PC-3 (cell line): Measurements from ENCODE around the gene FALEC. TPM values are rescaled to one million over a fixed set of nuclear protein-coding genes. Genes with fewer than 3 reads are reported as not detected.

Source experiments
- ATAC-seq: fragments of 200-7000 bp; cut with Tn5 transposase; 2 replicates; pipeline ENCODE4 v1.9.1; 2020; ENCODE audit warnings: mild to moderate bottlenecking, moderate library complexity
- BruUV-seq: library from RNA; stranded (reverse); fragments of 400-500 nt; replicated peaks from 2 replicates; lab custom pipeline; 2021; lab: Mats Ljungman, UMichigan
- CTCF ChIA-PET: fragments of 300-600 bp; sonication (Branson Sonifier 250); formaldehyde crosslinking; loops from one replicate; lab custom pipeline; 2022; ENCODE audit warnings: antibody characterized with exemption; lab: Charles Lee
- POLR2A ChIA-PET: fragments of 300-600 bp; sonication (Branson Sonifier 250); formaldehyde crosslinking; loops from one replicate; lab custom pipeline; 2022; ENCODE audit warnings: antibody characterized with exemption; ENCODE audit not compliant: unreplicated experiment; lab: Charles Lee
- DNase-seq: peaks from one replicate; pipeline ENCODE4 v3.0.0-alpha.2; 2015
- H2AFZ ChIP-seq: fragments of 300-600 bp; sonication (generic); 2 replicates; pipeline ENCODE4 v1.6.0; 2016; ENCODE audit warnings: antibody characterized with exemption, low read length
- H3F3A ChIP-seq: fragments of 300-600 bp; sonication (generic); one replicate; pipeline ENCODE4 v1.6.0; 2017; ENCODE audit warnings: antibody characterized with exemption, low read length, control low read depth, mild to moderate bottlenecking; ENCODE audit not compliant: unreplicated experiment
- H3K27ac ChIP-seq: fragments of 300-600 bp; sonication (generic); 2 replicates; pipeline ENCODE4 v1.5.1; 2016; ENCODE audit warnings: mild to moderate bottlenecking, low read length
- H3K27me3 ChIP-seq: fragments of 300-600 bp; sonication (generic); 2 replicates; pipeline ENCODE4 v1.6.1; 2016; ENCODE audit warnings: low read length, mixed read lengths
- H3K36me3 ChIP-seq: fragments of 300-600 bp; sonication (generic); 2 replicates; pipeline ENCODE4 v1.6.1; 2016; ENCODE audit warnings: low read depth, mixed run types, low read length, mixed read lengths
- H3K4me1 ChIP-seq: fragments of 300-600 bp; sonication (generic); 2 replicates; pipeline ENCODE4 v1.5.1; 2016; ENCODE audit warnings: low read length; ENCODE audit not compliant: insufficient read depth
- H3K4me2 ChIP-seq: fragments of 300-600 bp; sonication (generic); 2 replicates; pipeline ENCODE4 v1.6.0; 2016; ENCODE audit warnings: low read length
- H3K4me3 ChIP-seq: fragments of 300-600 bp; sonication (generic); 2 replicates; pipeline ENCODE4 v1.5.1; 2016; ENCODE audit warnings: mild to moderate bottlenecking, low read length, mixed read lengths
- H3K79me2 ChIP-seq: fragments of 300-600 bp; sonication (generic); 2 replicates; pipeline ENCODE4 v1.6.1; 2017; ENCODE audit warnings: low read length, mixed read lengths
- H3K9ac ChIP-seq: fragments of 300-600 bp; sonication (generic); 2 replicates; pipeline ENCODE4 v1.6.0; 2016; ENCODE audit warnings: mild to moderate bottlenecking, low read length
- H3K9me2 ChIP-seq: fragments of 300-600 bp; sonication (generic); replicated peaks from 2 replicates; pipeline ENCODE4 v1.6.1; 2016; ENCODE audit warnings: mixed run types, low read length, mixed read lengths
- H3K9me3 ChIP-seq: fragments of 300-600 bp; sonication (generic); 2 replicates; pipeline ENCODE4 v1.6.1; 2016; ENCODE audit warnings: low read length, mixed read lengths
- H4K20me1 ChIP-seq: fragments of 300-600 bp; sonication (generic); 2 replicates; pipeline ENCODE4 v1.6.1; 2016; ENCODE audit warnings: low read length, mixed read lengths
- EZH2 ChIP-seq: fragments of 300-600 bp; sonication (generic); IDR thresholded peaks from one replicate; pipeline ENCODE4 v1.6.1; 2017; ENCODE audit warnings: antibody characterized with exemption, mild to moderate bottlenecking, low read length; ENCODE audit not compliant: unreplicated experiment
- EZH2phosphoT487 ChIP-seq: fragments of 300-600 bp; sonication (generic); IDR thresholded peaks from 2 replicates; pipeline ENCODE4 v1.6.1; 2018; ENCODE audit warnings: mild to moderate bottlenecking, antibody characterized with exemption, low read length, borderline replicate concordance
- intact Hi-C: fragments of 100-400 bp; cut with micrococcal nuclease; formaldehyde crosslinking; loops from 2 replicates; pipeline ENCODE4 v1.9.0; 2023
- total RNA-seq: library from RNA; depleted of rRNA; stranded (reverse); fragments of >200 nt; gene quantifications from 2 replicates; pipeline ENCODE4 v1.2.3, GENCODE V29; 2014
- TF ChIP-seq, protein P1 (sequence below): fragments of 300-600 bp; sonication (generic); conservative IDR thresholded peaks from 2 replicates; pipeline ENCODE4 v1.5.1; 2017; ENCODE audit warnings: antibody characterized with exemption, low read depth, mild to moderate bottlenecking, low read length

The FALEC gene
- total RNA-seq, 1 experiment from 2014 or later = 0.73 TPM

GRCh38 chr1:150548632-150549495, 33.3 kb downstream of the FALEC start, which contains the start of gene ADAMTSL4:
ADAMTSL4 (plus strand) TSS chr1:150549408; CDS start chr1:150552289, 2,881 bp downstream.
- Histone ChIP-seq H3K9me3 (no peaks in the 10 kb centered on the region), H3K27ac (peak within 1 kb of the TSS; percentile 4; the same call in 1 of the 2 replicates), H3F3A (no peaks in the 10 kb centered on the region), H3K36me3 (no peaks in the 10 kb centered on the region), H2AFZ (peak within 1 kb of the TSS; percentile 81), H3K4me3 (peak within 1 kb of the TSS; percentile 72), H3K4me2 (peak within 1 kb of the TSS; percentile 95), H3K9ac (peak within 1 kb of the TSS; percentile 60), H3K4me1 (peaks cover 20% of the 10 kb centered on the region), H3K9me2 (no peaks in the 10 kb centered on the region), H4K20me1 (no peaks in the 10 kb centered on the region), H3K79me2 (no peaks in the 10 kb centered on the region), H3K27me3 (no peaks in the 10 kb centered on the region)
- BruUV-seq = no TSS peak
- no peak for TF ChIP-seq EZH2phosphoT487
- TF ChIP-seq, protein P1, sequence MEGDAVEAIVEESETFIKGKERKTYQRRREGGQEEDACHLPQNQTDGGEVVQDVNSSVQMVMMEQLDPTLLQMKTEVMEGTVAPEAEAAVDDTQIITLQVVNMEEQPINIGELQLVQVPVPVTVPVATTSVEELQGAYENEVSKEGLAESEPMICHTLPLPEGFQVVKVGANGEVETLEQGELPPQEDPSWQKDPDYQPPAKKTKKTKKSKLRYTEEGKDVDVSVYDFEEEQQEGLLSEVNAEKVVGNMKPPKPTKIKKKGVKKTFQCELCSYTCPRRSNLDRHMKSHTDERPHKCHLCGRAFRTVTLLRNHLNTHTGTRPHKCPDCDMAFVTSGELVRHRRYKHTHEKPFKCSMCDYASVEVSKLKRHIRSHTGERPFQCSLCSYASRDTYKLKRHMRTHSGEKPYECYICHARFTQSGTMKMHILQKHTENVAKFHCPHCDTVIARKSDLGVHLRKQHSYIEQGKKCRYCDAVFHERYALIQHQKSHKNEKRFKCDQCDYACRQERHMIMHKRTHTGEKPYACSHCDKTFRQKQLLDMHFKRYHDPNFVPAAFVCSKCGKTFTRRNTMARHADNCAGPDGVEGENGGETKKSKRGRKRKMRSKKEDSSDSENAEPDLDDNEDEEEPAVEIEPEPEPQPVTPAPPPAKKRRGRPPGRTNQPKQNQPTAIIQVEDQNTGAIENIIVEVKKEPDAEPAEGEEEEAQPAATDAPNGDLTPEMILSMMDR = peak; percentile 28; the same call in 1 of the 2 replicates
- intact Hi-C loops = loop anchor here (5.0 kb wide), 1 partner anchor 87 kb away; no protein-coding TSS in a partner anchor
- ChIA-PET CTCF (interaction anchor here (0.6 kb wide), 1 partner anchor 17 kb away, joined by 5 read pairs; no protein-coding TSS in a partner anchor), POLR2A (interaction anchor here (0.5 to 1.0 kb wide), 3 partner anchors 15 to 83 kb away, joined by 3 to 17 read pairs (median 5); partner anchors contain the start of gene FALEC)
- ATAC-seq (peak; percentile 77), DNase-seq (peak; percentile 65)

DNA sequence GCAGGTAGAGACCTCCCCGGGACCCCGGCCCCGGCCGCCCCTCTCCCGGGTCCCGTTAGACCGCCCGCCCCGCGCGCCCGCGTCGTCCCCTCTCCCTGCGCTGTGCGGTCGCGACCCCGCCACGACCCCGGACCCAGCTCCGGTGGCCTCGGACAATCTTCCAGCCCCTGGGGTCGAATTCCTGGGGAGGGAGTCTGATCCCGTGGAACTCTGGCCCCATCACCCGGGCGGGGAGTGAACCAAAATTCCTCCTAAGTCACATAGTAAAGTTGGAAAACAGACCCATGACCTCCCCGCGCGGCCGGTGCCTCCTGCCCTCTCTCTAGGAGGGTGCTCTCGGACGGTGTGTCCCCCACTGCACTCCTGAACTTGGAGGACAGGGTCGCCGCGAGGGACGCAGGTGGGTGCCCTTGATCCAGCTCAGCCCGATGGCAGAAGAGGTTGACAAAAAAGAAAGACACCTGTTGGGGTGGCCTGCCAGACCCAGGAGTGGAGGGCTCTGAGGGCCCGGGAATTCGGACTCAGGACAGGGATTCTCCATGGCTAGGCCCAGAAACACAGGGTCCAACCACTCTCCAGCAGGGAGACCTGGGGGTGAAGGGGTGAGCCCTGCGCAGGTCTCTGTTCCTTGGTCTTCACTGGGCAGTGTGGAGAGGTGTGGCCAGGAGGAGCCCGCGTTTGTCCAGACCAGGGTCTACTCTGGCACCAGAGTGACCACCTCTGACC, 34.1 kb downstream of the FALEC start:
- no peaks in the 10 kb centered on the region for H3K9me3 ChIP-seq
- ATAC-seq (peak; percentile 1; the same call in 1 of the 2 replicates), DNase-seq (no peak)
- no peak overlapping the region for H3K27ac ChIP-seq
- ChIA-PET CTCF (no interaction called here), POLR2A (no interaction called here)
- H3K9me2 ChIP-seq = no peaks in the 10 kb centered on the region
- no peaks in the 10 kb centered on the region for H3K36me3 ChIP-seq
- TF ChIP-seq EZH2 (no peak), EZH2phosphoT487 (no peak)
- TF ChIP-seq, protein P1 = no peak
- H3K4me3 ChIP-seq = peak overlapping the region; percentile 60
- H3K4me2 ChIP-seq = peak overlapping the region; percentile 85
- H3F3A ChIP-seq = no peaks in the 10 kb centered on the region
- peaks cover 20% of the 10 kb centered on the region for H3K4me1 ChIP-seq
- H3K27me3 ChIP-seq = no peaks in the 10 kb centered on the region
- H3K79me2 ChIP-seq = no peaks in the 10 kb centered on the region
- no peaks in the 10 kb centered on the region for H4K20me1 ChIP-seq
- no peak overlapping the region for H3K9ac ChIP-seq
- intact Hi-C loops = loop anchor here (5.0 kb wide), 1 partner anchor 87 kb away; no protein-coding TSS in a partner anchor
- BruUV-seq = no TSS peak
- peak overlapping the region; percentile 70 for H2AFZ ChIP-seq
